ELF-1 (cell line): Measurements from ENCODE around the gene SLCO2B1.

ENCODE experiments used
- DNase-seq: peaks from one replicate; pipeline ENCODE4 v3.0.0-alpha.2; 2016; ENCODE audit warnings: low read depth, low spot score

Gene SLCO2B1

GRCh38 chr11:75193271-75193670 lies 42.4 kb downstream of the SLCO2B1 start:
- DNase-seq: no peak

DNA sequence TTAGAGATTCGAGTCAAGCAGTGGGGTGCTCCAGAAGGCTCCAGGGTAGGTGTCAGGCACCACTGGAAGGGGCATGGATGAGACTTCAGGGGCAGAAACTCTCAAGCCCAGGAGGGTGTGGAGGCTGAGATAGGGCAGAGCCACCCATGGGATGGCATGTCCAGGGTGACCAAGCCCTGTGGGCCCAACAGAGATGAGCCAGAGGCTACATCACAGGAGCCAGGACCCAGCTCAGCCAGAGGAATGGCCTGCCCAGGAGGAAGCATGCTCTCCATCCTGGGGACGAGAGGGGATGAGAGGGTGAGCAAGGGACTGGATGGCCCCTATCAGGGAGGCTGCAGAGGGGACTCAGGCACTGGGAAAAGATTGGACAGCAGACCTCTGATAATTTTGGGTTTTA lies 42.8 kb downstream of the SLCO2B1 start:
- no peak for DNase-seq

DNA sequence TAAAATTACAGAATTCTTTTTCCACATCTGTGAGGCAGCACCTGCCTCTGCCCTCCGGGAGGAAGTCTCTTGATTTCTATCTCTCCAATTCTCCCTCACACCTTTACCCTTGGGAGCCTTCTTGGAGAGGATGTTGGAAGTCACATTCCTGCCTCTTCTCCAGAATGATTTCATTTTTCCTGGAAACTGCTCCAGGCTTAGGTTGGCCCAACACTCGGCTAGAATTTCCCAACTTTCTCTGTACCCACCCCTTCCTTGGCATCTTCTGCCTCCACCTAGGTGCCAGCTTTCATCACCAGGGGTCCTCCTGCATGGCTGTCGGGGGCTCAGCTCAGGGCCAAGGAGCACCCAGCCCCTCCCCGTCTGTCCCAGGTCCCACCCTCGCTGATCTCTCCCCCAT lies 43.2 kb downstream of the SLCO2B1 start:
- no peak for DNase-seq

DNA sequence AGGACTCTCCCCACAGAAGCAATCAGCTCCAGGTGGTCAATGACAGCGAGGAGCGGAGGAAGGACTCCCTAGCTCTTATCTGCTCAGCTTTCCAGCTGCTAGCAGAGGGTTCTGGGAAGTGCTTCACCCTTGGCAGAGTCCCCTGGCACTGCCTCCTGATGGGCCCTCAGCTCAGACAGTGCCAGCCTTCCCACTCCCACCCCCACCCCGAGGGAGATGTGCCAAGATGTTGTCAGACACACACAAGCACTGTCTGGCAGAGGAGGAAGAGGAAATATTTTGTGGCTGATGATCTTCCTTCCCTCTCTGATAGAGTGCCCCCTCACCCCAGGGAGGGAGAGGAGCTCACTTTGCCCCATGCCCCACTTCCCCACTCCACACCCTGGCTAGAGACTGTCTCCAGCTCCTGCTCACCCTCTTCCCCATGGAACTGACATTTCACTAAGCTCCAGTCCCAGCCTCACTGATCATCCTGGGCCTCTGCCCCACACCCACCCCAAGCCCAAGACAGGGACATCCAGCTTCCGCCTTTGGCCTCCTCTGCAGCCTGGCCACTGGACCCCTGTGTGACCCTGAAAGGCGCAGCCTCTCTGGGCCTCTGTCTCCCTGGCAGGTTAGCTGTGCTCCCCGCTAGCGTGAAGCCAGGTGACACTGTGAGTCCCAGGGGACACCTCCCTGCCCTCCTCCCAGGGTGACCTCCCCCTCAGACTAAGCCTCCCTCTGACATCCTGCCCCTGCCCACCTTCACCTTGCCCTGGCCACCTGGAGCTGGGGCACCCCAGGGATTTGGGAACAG lies 44.5 kb downstream of the SLCO2B1 start:
- DNase-seq: no peak

GRCh38 chr11:75196426-75196825 lies 45.5 kb downstream of the SLCO2B1 start:
- no peak for DNase-seq

- no peak for DNase-seq
Observed at GRCh38 chr11:75197512-75198277, 46.8 kb downstream of the SLCO2B1 start.

GRCh38 chr11:75198278-75198973 lies 47.5 kb downstream of the SLCO2B1 start:
- DNase-seq: no peak

GRCh38 chr11:75199412-75199955 lies 48.6 kb downstream of the SLCO2B1 start:
- DNase-seq: no peak

DNA sequence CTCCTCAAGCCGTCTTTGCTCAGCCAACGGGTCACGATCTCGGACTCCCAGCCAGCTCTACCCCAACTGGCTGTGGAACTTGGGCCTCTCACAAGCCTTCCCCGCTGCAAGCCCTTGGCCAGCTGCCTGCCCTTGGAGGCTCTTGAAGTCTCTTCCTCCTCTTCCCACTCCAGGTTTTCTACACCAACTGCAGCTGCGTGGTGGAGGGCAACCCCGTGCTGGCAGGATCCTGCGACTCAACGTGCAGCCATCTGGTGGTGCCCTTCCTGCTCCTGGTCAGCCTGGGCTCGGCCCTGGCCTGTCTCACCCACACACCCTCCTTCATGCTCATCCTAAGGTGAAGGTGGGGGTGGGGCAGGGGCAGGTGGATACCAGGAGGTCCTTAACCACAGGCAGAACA lies 49.1 kb downstream of the SLCO2B1 start:
- no peak for DNase-seq

GRCh38 chr11:75200531-75200930 lies 49.6 kb downstream of the SLCO2B1 start:
- DNase-seq: no peak

DNA sequence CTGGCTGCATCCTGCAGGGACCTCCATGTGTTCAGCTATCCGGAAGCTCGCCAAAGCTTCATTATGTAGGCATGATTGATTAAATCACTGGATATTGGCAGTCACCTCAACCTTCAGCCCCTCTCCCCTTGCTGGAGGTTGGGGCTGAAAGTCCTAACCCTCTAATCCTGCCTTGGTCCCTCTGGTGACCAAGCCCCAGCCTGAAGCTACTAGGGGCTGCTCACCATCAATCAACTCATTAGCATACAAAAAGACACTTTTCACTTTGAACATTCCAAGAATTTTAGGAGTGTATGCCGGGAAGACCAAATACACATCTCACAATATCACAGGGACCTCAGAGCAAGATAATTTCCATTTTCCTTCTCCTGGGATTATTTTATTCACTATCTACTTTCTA lies 50.9 kb downstream of the SLCO2B1 start:
- peak; percentile 75 for DNase-seq

GRCh38 chr11:75202195-75202594 lies 51.3 kb downstream of the SLCO2B1 start:
- no peak for DNase-seq

GRCh38 chr11:75203138-75203537 lies 52.2 kb downstream of the SLCO2B1 start:
- no peak for DNase-seq

- no peak for DNase-seq
Observed at GRCh38 chr11:75203641-75204011, 52.7 kb downstream of the SLCO2B1 start.

GRCh38 chr11:75204012-75204674 lies 53.2 kb downstream of the SLCO2B1 start:
- no peak for DNase-seq

DNA sequence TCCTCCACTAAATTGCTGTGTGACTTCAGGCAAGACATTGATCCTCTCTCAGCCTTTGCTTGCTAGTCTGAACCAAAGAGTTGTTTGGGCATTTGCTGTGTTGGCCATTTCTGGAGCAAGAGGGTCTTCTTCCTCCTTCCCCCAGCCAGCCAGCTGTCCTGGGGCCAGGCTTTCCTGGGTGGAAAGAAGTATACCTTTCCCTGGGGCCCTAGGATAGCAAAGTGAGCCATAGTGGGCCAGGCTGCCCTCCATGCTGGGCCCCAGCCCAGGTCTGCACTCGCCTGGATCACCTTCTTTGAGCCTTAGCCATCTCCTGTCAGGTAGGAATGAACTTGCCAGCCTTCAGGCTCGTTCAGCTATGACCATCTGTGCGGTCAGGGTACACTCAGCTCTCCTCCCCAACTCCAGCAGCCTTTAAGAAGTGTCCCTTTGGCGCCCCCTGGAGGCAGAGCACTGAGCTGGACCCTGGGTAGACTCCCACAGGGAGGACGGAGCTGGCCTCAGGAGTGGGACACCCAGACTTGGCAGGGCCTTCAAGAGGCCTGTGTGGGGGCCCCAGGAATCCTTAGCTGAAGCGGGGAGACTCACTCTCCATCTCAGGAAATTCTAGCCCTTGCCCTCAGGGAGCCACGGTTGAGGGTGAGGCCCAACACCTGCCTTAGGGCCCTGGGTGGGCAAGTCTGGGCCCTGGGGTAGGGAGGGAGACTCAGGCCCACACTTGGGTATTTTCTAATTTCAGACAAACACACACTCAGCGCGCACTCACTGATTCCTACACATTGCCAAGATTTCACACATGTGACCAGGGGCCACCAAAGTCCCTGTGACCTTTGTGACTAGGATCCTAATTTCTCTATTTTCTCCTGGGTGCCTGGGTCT lies 54.0 kb downstream of the SLCO2B1 start:
- peak; percentile 94 for DNase-seq

GRCh38 chr11:75205564-75206020 lies 54.7 kb downstream of the SLCO2B1 start:
- DNase-seq: no peak

GRCh38 chr11:75208446-75208845 lies 57.5 kb downstream of the SLCO2B1 start:
- DNase-seq: no peak

DNA sequence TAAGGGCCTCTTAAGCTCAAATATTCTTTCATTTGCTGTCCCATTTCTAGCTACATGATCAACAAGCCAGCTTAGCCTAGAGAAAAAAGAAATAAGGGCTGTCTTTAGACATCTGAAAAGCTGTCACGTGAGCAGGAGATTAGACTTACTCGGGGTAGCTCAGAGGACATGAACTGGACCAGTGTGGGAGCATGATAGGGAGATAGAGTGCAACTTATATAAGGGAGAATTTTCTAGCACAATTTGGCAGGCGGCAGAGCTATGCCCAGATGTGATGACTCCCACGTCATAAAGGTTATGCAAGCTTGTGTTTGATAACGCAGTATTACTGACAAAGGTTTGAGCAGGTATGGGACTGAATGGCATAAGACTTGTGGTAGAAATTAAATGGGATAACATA lies 61.5 kb downstream of the SLCO2B1 start:
- no peak for DNase-seq

DNA sequence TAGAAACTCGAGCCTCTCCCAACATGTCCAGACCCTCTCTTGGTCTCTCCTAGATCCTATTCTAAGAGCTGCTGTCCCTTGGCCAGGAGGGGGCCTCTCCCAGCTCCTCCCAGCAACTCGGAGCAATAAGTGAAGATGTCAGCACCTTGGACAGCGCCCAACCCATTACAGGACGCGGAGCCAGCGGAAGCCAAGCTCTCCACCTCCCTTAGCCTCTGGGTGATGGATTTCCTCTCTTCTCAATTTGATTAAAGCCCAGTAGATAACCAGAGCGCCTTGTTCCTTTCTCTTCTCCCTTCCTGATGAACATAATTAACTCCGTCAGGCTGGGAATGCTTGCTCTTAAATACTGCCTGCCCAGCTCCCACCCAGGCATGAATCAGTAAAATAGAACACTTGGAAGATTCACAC lies 63.5 kb downstream of the SLCO2B1 start:
- peak; percentile 94 for DNase-seq

- no peak for DNase-seq
Observed at GRCh38 chr11:75214843-75215242, 63.9 kb downstream of the SLCO2B1 start.
